Fibroblast of the aortic adventitia (primary cell): ENCODE results near the gene ASCC3. TPM values are rescaled to one million over a fixed set of nuclear protein-coding genes. Genes with fewer than 3 reads are reported as not detected.

Experiments
- DNase-seq: peaks from one replicate; pipeline ENCODE4 v3.0.0-alpha.2; 2010; ENCODE audit warnings: low read depth
- H3K4me3 ChIP-seq: 2 replicates; pipeline ENCODE4 v1.5.1; 2011; ENCODE audit warnings: low read depth, mild to moderate bottlenecking, control low read depth, low read length, moderate library complexity
- CTCF ChIP-seq: IDR thresholded peaks from 2 replicates; pipeline ENCODE4 v1.5.1; 2011; ENCODE audit warnings: mild to moderate bottlenecking, low read length, control low read depth, inconsistent platforms; ENCODE audit not compliant: insufficient read depth
- total RNA-seq: library from RNA; depleted of rRNA; stranded (reverse); fragments of >200 nt; gene quantifications from 2 replicates; pipeline ENCODE4 v1.2.3, GENCODE V29; 2012; ENCODE audit warnings: low replicate concordance

The ASCC3 gene
- total RNA-seq, 1 donor = 87.5 TPM

- no peak for TF ChIP-seq CTCF
- no peak for DNase-seq
- H3K4me3 ChIP-seq = no peak overlapping the region
These were observed 203.9 kb downstream of the ASCC3 start for GRCh38 chr6:100677240-100677639.

GRCh38 chr6:100673641-100674040, 207.5 kb downstream of the ASCC3 start:
- TF ChIP-seq CTCF = no peak
- no peak for DNase-seq
- no peak overlapping the region for H3K4me3 ChIP-seq

GRCh38 chr6:100671740-100672139, 209.4 kb downstream of the ASCC3 start:
- TF ChIP-seq CTCF = no peak
- no peak for DNase-seq
- no peak overlapping the region for H3K4me3 ChIP-seq

- H3K4me3 ChIP-seq = no peak overlapping the region
- TF ChIP-seq CTCF = no peak
- DNase-seq = no peak
These were observed 211.1 kb downstream of the ASCC3 start for GRCh38 chr6:100670056-100670455.

GRCh38 chr6:100665041-100665380, 216.1 kb downstream of the ASCC3 start:
- no peak overlapping the region for H3K4me3 ChIP-seq
- DNase-seq = no peak
- no peak for TF ChIP-seq CTCF

- H3K4me3 ChIP-seq = no peak overlapping the region
- peak; percentile 68 for TF ChIP-seq CTCF
- DNase-seq = peak; percentile 62
These were observed 216.7 kb downstream of the ASCC3 start for GRCh38 chr6:100664274-100665040.
